GM19240 (cell line): Measurements from ENCODE around the gene SPATA25.
A peak's percentile ranks its signal among the peaks of the same experiment; 100 is the strongest.

Experiments
- DNase-seq: peaks from one replicate; pipeline ENCODE4 v3.0.0; 2011; ENCODE audit warnings: low spot score; ENCODE audit not compliant: insufficient read length

Gene SPATA25

GRCh38 chr20:45867136-45867818 is 20.1 kb downstream of the SPATA25 start:
- no peak for DNase-seq

- DNase-seq = no peak
These were observed 21.0 kb downstream of the SPATA25 start for GRCh38 chr20:45866454-45866853.

GRCh38 chr20:45863543-45864470 is 23.6 kb downstream of the SPATA25 start:
- DNase-seq = no peak

DNA sequence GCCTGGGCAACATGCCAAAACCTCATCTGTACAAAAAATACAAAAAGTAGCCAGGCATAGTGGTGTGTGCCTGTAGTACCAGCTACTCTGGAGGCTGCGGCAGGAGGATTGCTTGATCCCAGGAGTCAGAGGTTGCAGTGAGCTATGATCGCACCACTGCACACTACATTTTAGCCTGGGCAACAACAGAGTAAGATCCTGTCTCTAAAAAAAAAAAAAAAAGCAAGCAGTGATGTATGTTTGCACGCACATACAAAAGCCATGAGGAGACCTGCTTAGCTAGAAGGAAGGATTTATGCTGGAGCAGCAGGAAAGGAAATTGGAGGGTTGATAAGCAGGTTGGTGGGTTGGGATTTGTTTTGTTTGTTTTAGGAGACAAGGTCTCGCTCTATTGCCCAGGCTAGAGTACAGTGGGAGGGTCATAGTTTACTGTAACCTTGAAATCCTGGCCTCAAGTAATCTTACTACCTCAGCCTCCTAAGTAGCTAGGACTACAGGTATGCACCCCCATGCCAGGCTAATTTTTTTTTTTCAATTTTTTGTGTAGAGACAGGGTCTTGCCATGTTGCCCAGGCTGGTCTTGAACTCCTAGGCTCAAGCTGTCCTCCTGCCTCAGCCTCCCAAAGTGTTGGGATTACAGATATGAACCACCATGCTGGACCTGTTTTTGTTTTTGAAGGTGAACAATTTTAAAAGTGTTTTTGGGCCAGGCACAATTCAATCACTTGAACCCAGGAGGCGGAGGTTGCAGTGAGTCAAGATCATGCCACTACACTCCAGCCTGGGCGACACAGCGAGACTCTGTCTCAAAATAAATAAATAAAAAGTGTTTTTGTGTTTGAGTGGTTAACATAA is 26.0 kb downstream of the SPATA25 start:
- no peak for DNase-seq

DNA sequence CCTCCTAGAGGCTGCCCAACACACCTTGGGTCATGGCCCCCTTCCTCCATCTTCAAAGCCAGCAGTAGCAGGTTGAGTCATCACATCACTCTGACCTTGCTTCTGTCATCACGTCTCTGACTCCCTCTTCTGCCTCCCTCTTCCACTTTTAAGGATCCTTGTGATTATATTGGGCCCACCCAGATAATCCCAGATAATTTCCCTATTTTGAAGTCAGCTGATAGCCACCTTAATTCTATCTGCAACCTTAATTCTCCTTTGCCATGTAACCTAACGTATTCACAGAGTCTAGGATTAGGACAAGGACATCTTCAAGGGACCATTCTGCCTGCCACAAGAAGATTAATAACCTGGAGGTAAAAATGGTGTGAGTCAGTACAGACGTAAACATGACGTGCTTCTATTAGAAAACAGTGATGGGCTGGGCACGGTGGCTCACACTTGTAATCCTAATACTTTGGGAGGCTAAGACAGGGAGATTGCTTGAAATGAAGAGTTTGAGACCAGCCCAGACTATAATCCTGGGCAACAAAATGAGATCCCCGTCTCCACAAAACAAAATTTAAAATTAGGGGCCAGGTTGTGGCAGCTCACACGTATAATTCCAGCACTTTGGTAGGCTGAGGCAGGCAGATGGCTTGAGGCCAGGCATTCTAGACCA is 26.7 kb downstream of the SPATA25 start:
- DNase-seq = no peak

GRCh38 chr20:45859916-45860315 is 27.5 kb downstream of the SPATA25 start:
- no peak for DNase-seq

- peak; percentile 62 for DNase-seq
These were observed 29.6 kb downstream of the SPATA25 start for GRCh38 chr20:45857882-45858216.

GRCh38 chr20:45857114-45857881 is 30.1 kb downstream of the SPATA25 start, which contains the start of the genes ACOT8 and ZSWIM3:
ACOT8 (minus strand) TSS chr20:45857392; CDS start chr20:45857315, 77 bp downstream.
ZSWIM3 (plus strand) TSS chr20:45857614; CDS start chr20:45857826, 212 bp downstream.
- DNase-seq = peak; percentile 96

DNA sequence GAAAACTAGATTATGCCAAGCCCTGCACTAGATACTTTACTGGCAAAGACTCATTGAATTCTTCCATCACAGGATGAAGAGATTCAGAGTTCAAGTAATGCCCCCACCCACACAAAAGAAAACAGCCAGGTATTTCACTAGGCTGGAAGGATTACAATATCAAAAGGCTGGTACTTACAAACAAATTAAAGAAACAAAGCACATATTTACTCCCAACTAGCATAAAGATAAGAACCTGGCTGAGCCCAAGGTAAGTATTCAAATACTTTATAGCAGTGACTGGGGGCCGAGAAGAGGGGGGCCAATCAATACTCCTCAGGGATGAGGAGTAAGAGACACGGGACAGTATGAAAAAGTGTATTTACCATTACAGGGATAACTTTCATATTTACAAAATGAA is 33.9 kb downstream of the SPATA25 start:
- no peak for DNase-seq

GRCh38 chr20:45852326-45852725 is 35.1 kb downstream of the SPATA25 start:
- DNase-seq = no peak

GRCh38 chr20:45851501-45851900 is 35.9 kb downstream of the SPATA25 start:
- no peak for DNase-seq

DNA sequence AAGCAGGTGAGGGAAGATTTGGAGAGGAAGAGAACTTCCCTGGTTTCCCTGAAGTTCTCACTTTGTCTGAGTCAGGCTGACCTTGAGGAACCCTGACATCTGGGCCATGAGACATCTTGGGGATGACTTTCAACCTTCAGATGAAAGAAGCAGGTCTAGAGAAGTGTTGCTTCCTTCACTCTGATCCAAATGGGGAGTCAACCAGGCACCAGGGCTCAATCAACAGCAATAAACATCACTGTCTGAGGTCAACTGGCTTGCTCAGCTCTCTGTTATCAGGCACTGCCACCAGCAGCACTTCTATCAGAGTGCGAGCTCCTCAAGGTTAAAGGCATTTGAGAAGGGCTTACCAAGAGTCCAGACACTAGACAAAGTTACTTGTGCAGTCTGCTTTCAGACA is 36.5 kb downstream of the SPATA25 start:
- no peak for DNase-seq

- no peak for DNase-seq
These were observed 37.2 kb downstream of the SPATA25 start for GRCh38 chr20:45850238-45850637.

- DNase-seq = no peak
These were observed 38.3 kb downstream of the SPATA25 start for GRCh38 chr20:45848969-45849582.

GRCh38 chr20:45848421-45848820 is 39.0 kb downstream of the SPATA25 start:
- no peak for DNase-seq

- no peak for DNase-seq
These were observed 42.0 kb downstream of the SPATA25 start for GRCh38 chr20:45845452-45845851.

DNA sequence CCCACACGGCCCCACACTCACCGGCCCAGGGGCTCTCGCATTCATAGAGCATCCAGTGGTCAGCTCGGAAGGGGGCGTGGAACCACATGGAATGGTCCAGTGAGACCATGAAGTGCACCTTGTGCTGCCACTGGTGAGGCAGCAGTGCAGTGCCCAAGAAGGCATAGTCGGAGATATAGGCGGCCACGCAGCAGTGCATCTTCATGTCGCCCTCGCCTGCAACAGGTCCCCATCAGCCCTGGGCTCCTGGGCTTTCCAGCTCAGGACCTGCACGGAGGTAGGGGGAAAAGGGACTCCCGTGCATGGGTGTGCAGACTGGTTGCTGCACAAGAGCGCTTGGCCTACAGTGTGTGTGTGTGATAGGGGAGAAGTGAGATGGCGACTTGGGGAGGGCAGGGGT is 43.9 kb downstream of the SPATA25 start:
- DNase-seq = no peak

DNA sequence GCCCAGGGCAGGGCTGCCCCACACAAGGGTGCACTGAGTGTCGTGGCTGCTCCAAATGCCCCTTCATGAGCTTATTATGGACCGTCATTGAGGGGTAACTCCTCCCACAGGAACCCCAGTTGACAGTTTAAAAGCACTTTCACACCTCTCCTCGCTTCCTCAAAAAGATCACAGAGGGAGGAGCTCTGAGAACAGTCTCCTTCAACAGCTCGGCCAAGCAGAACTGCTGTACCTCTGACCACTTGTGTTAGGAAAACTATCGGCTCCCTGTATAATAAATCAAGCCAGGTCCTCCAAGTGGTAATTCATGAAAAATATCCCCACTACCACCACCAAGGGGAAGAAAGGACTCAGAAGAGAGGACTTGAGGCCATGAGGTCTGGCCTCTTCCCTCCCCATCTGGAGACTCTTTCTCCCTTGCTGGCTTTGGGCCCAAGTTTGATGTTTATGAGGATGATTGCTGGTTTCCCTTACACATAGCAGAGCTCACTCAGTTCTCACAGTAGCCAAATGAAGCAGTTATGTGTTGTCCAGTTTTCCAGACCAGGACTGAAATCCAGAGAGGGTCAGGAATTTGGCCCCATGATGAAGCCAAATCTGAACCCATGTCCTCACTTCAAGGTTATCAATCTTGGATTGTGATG is 45.1 kb downstream of the SPATA25 start:
- no peak for DNase-seq

DNA sequence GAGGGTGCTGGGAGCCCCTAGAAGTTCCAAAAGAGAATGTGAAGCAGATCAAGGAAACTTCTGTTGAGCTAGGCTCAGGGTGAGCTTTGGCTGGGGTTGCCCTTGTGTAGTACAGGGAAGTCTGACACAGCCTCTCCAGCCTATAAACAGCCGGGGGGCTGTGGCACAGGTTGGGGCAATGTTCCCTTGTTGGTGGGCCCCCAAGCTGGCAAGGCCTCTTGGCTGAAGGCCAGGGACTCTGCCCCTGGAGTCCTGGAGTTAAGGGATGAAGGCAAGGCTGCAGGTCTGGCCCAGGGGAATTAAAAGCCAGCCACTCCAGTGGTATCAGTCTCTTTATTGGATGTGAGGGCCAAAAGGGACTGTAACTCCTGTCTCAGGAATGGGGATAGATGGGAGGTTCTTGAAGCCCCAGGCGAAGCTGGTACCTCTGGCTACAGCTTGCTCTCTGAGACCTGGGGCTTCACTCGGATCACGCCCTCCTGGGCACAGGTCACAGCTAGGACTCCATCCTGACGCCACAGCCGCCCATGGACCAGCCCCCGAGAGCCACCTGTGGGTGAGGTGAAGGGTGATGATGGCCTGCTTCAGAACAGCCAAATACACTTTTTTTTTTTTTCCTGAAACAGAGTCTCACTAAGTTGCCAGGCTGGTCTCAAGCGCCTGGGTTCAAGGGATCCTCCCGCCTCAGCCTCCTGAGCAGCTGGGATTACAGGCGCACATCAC is 45.9 kb downstream of the SPATA25 start:
- no peak for DNase-seq
